Measurements from ENCODE around the gene SYNGR3.

DNA sequence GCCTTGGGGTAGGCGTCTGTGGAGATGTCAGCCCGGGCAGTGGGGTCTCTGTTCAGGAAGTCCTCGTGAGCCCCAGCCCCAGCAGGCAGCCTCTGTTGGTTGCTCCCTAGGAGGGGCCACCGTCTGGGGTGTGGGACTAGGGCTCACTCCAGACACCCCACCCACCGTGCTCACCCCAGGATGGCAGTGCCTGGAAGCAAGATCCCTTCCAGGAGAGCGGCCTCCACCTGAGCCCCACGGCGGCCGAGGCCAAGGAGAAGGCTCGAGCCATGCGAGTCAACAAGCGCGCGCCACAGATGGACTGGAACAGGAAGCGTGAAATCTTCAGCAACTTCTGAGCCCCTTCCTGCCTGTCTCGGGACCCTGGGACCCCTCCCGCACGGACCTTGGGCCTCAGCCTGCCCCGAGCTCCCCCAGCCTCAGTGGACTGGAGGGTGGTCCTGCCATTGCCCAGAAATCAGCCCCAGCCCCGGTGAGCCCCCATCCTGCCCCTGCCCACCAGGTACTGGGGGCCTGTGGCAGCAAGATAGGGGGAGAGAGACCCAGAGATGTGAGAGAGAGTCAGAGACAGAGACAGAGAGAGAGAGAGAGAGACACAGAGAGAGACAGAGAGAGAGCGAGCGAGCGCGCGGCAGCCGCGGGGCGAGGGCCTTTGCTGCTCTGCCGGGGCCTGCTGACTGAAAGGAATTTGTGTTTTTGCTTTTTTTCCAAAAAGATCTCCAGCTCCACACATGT is 48.0 kb downstream of the SYNGR3 start:
- TF ChIP-seq CTCF (IDR thresholded peaks at IDR 0.05; ENCODE audit: low read depth, low read length) (no peak), EZH2phosphoT487 (IDR thresholded peaks at IDR 0.05; ENCODE audit: low read depth) (no peak)
